Neuronal stem cell (in vitro differentiated cells): ENCODE measurements around the gene ADIPOR2.
A peak's percentile ranks its signal among the peaks of the same experiment; 100 is the strongest.

Experiments
- DNase-seq: peaks from one replicate; pipeline ENCODE4 v3.0.0-alpha.2; 2013; ENCODE audit warnings: low spot score
- H2AFZ ChIP-seq: one replicate; pipeline ENCODE4 v1.6.1; 2013; ENCODE audit warnings: mild to moderate bottlenecking, low read length, inconsistent platforms
- H2AK5ac ChIP-seq: 2 replicates; pipeline ENCODE4 v1.6.1; 2013; ENCODE audit warnings: low read depth, mild to moderate bottlenecking, inconsistent platforms, low read length, moderate library complexity, mixed read lengths
- H2BK120ac ChIP-seq: 2 replicates; pipeline ENCODE4 v1.6.1; 2013; ENCODE audit warnings: low read depth, mild to moderate bottlenecking, inconsistent platforms, low read length, moderate library complexity, mixed read lengths
- H2BK12ac ChIP-seq: one replicate; pipeline ENCODE4 v1.6.1; 2013; ENCODE audit warnings: low read length, inconsistent platforms
- H2BK15ac ChIP-seq: 2 replicates; pipeline ENCODE4 v1.6.1; 2013; ENCODE audit warnings: mild to moderate bottlenecking, low read length, inconsistent platforms, mixed read lengths
- H2BK5ac ChIP-seq: one replicate; pipeline ENCODE4 v1.6.1; 2013; ENCODE audit warnings: inconsistent platforms, mild to moderate bottlenecking, low read length, moderate library complexity
- H3K14ac ChIP-seq: one replicate; pipeline ENCODE4 v1.6.1; 2013; ENCODE audit warnings: low read length, inconsistent platforms
- H3K18ac ChIP-seq: 2 replicates; pipeline ENCODE4 v1.6.1; 2013; ENCODE audit warnings: low read length, inconsistent platforms
- H3K23ac ChIP-seq: 2 replicates; pipeline ENCODE4 v1.6.1; 2013; ENCODE audit warnings: low read depth, mild to moderate bottlenecking, mixed read lengths, low read length, inconsistent platforms; ENCODE audit not compliant: poor library complexity
- H3K27ac ChIP-seq: replicated peaks from 3 replicates; pipeline ENCODE4 v1.5.1; 2013; ENCODE audit warnings: low read length, inconsistent platforms
- H3K27me3 ChIP-seq, 3 experiments: 2 replicates each; pipeline ENCODE4 v1.6.1; 2013; ENCODE audit warnings: low read length in 3 of 3, mild to moderate bottlenecking in 2 of 3, inconsistent platforms in 1 of 3, low read depth in 1 of 3, mixed read lengths in 1 of 3, moderate library complexity in 1 of 3; ENCODE audit not compliant: control insufficient read depth in 3 of 3, insufficient read depth in 3 of 3
- H3K36me3 ChIP-seq, 2 donors: replicated peaks in 1 of 2; 2 replicates each; pipeline ENCODE4 v1.6.1; 2013; ENCODE audit warnings: low read length in 2 of 2; ENCODE audit not compliant: control insufficient read depth in 2 of 2, insufficient read depth in 2 of 2
- H3K4ac ChIP-seq: 2 replicates; pipeline ENCODE4 v1.6.1; 2013; ENCODE audit warnings: inconsistent platforms, mild to moderate bottlenecking, low read length, moderate library complexity
- H3K4me1 ChIP-seq, 2 donors: 1 replicate in 1 of 2; 2 replicates in 1 of 2; pipeline ENCODE4 v1.6.1; 2013; ENCODE audit warnings: low read length in 2 of 2, low read depth in 1 of 2; ENCODE audit not compliant: control insufficient read depth in 2 of 2, insufficient read depth in 1 of 2
- H3K4me2 ChIP-seq: one replicate; pipeline ENCODE4 v1.6.1; 2013; ENCODE audit warnings: mild to moderate bottlenecking, low read length, inconsistent platforms; ENCODE audit not compliant: insufficient read depth, poor library complexity, severe bottlenecking
- H3K4me3 ChIP-seq, 2 donors: 2 replicates each; pipeline ENCODE4 v1.5.1; 2013; ENCODE audit warnings: low read length in 2 of 2, mild to moderate bottlenecking in 2 of 2, inconsistent platforms in 1 of 2, moderate library complexity in 1 of 2
- H3K79me1 ChIP-seq: one replicate; pipeline ENCODE4 v1.6.1; 2013; ENCODE audit warnings: low read depth, mild to moderate bottlenecking, inconsistent platforms, low read length, moderate library complexity
- H3K9ac ChIP-seq: one replicate; pipeline ENCODE4 v1.6.1; 2013; ENCODE audit warnings: mild to moderate bottlenecking, low read depth, low read length, inconsistent platforms; ENCODE audit not compliant: poor library complexity
- H3K9me3 ChIP-seq, 2 donors: replicated peaks in 1 of 2; 2 replicates each; pipeline versions ENCODE3 to v1.6.1; 2013; ENCODE audit warnings: low read length in 2 of 2, mild to moderate bottlenecking in 2 of 2, inconsistent platforms in 1 of 2, low read depth in 1 of 2, mixed read lengths in 1 of 2, moderate library complexity in 1 of 2; ENCODE audit not compliant: control insufficient read depth in 2 of 2, insufficient read depth in 1 of 2
- H4K8ac ChIP-seq: one replicate; pipeline ENCODE4 v1.6.1; 2013; ENCODE audit warnings: low read depth, mild to moderate bottlenecking, inconsistent platforms, low read length, moderate library complexity
- H4K91ac ChIP-seq: one replicate; pipeline ENCODE4 v1.6.1; 2013; ENCODE audit warnings: low read length, low read depth, mild to moderate bottlenecking, inconsistent platforms; ENCODE audit not compliant: poor library complexity
- WGBS, 2 donors: extraction: QIAGEN DNeasy Blood & Tissue Kit; methylation state at CpG; one replicate each; pipeline ENCODE4 v1.1.7; 2013; ENCODE audit warnings: missing lambda C conversion rate in 2 of 2, mixed read lengths in 1 of 2; ENCODE audit not compliant: insufficient read length in 2 of 2, insufficient replicate concordance in 1 of 2; ENCODE audit errors: extremely low coverage in 2 of 2; 5-methylcytosine and 5-hydroxymethylcytosine counted together

Gene ADIPOR2

DNA sequence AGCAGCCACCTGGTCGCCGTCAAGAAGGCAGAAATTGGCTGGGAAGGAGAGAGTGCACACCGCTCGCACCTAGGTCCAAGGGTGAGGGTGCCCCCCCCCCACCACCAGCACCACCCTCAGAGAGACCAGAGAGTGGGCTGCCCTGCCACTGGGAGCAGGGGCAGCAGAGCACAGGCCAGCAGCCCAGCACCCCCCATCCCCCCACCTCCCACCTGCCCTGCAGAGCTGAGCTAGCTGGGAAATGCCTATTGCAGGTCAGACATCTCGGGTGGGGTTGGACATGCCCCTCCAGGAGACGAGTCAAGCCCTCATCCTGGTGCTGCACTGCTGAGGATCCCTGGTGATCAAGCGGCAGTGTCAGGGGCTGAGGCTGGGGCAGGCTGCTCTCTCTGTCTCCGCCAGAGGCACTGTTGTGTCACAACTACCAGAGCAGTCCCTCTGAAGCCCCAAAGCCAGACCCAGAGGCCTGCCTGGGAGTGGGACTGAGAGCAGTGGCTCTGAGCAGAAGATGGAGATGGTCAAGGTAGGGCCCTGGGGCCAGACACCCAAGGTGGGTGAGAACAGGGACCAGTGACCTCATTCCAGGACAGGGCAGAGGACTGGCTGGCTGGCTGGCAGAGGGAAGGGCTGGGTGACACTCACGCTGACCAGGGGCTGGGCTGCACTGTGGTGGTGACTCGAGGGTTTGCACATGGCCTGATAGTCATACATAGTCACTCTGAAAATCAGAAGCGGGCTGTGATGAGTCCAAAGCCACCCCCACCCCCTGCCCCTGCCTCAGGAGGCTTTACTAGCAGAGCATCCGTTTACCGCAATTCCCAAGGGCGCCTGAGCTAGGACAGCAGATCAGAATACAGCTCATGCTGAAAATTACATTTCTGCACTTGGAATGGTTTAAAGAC, 109.8 kb downstream of the ADIPOR2 start:
- H2AK5ac ChIP-seq = peak overlapping the region; percentile 98
- peak overlapping the region; percentile 38 for H3K14ac ChIP-seq
- peaks cover 2% of the 10 kb centered on the region for H3K79me1 ChIP-seq
- H3K4me3 ChIP-seq = no peak overlapping the region
- H3K27me3 ChIP-seq = peaks cover 0 to 12% (median 2%) of the 10 kb centered on the region in 3 experiments
- H3K18ac ChIP-seq = peak overlapping the region; percentile 78
- H3K9ac ChIP-seq = peak overlapping the region; percentile 60
- no CpG with 5 or more reads among the region's 14 CpGs for WGBS, 2 donors
- H3K27ac ChIP-seq = no peak overlapping the region
- H3K23ac ChIP-seq = peak overlapping the region; percentile 48
- H3K4me1 ChIP-seq = peaks cover 5 to 8% of the 10 kb centered on the region in 2 donors
- peak overlapping the region; percentile 61 for H2AFZ ChIP-seq
- H3K4ac ChIP-seq = peak overlapping the region; percentile 53
- no peak overlapping the region for H3K4me2 ChIP-seq
- peak overlapping the region; percentile 78 for H2BK15ac ChIP-seq
- H2BK12ac ChIP-seq = peak overlapping the region; percentile 73
- no peak overlapping the region for H2BK120ac ChIP-seq
- H4K91ac ChIP-seq = peak overlapping the region; percentile 53
- H3K9me3 ChIP-seq = no peaks in the 10 kb centered on the region
- peak overlapping the region; percentile 65 for H4K8ac ChIP-seq
- H2BK5ac ChIP-seq = peak overlapping the region; percentile 73
- no peaks in the 10 kb centered on the region for H3K36me3 ChIP-seq
- peak; percentile 45 for DNase-seq

DNA sequence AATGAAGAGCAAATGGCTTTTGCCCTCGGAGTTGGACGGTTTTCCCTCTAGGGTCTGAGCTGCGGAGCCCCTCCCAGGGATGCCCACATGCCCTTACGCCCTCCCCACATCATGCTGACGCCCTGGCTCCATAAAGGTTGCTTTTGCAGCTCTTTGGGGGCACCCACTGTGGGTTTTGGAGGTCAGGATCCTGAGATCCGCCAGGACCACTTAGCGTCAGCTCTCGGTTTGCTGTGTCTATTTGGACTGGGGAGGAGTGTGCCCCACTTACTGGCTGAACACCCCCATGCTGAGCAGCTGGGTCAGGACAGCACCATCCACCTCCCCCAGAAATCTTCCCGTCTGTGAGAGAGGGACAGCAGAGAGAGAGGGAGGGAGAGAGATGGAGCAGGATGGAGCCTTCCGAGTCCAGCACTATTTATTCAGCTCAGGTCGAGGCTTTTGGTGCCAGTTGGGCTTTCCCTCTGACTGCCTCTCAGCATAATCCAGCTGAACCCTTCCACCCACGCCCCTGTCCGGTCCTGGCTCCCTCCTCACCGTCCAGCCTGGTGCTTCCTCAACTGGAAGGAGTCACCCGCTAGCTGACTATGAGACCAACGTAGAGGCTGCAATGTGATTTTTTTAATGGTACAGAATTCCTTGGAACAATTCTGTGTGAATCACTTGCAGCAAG, 110.6 kb downstream of the ADIPOR2 start:
- peak overlapping the region; percentile 98 for H2AK5ac ChIP-seq
- peak overlapping the region; percentile 40 for H3K9ac ChIP-seq
- no peak overlapping the region for H3K23ac ChIP-seq
- H3K4me3 ChIP-seq = no peak overlapping the region
- peaks cover 2% of the 10 kb centered on the region for H3K79me1 ChIP-seq
- no peak for DNase-seq
- no peak overlapping the region for H3K4me2 ChIP-seq
- no peak overlapping the region for H3K27ac ChIP-seq
- peaks cover 0 to 9% (median 2%) of the 10 kb centered on the region in 3 experiments for H3K27me3 ChIP-seq
- H2BK5ac ChIP-seq = no peak overlapping the region
- H4K8ac ChIP-seq = peak overlapping the region; percentile 65
- no peak overlapping the region for H2BK12ac ChIP-seq
- no peak overlapping the region for H3K4ac ChIP-seq
- peak overlapping the region; percentile 78 for H2BK15ac ChIP-seq
- H3K36me3 ChIP-seq = no peaks in the 10 kb centered on the region
- H3K4me1 ChIP-seq = peaks cover 2 to 3% of the 10 kb centered on the region in 2 donors
- no peak overlapping the region for H2AFZ ChIP-seq
- no peak overlapping the region for H3K14ac ChIP-seq
- WGBS, 2 donors = no CpG with 5 or more reads among the region's 16 CpGs
- H3K18ac ChIP-seq = no peak overlapping the region
- H4K91ac ChIP-seq = no peak overlapping the region
- H2BK120ac ChIP-seq = no peak overlapping the region
- H3K9me3 ChIP-seq = no peaks in the 10 kb centered on the region

DNA sequence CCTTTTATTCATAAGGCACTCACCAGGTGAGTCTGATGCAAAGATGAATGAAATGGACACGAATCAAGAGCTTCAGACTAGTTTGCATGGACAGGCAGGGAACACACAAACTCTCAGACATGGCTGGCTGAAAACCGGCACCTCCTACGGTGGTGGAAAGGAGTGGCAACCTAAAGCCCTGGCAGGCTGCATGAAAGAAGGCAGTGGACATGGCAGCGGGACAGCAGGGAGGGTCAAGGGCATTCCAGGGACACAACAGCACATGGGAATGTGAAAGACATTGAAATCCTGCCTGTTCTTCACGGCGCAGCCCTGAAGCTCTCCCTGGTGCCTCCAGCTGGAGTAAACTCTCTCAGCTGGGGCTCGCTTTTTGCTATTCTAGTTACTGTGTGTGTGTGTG, 112.9 kb downstream of the ADIPOR2 start:
- H3K23ac ChIP-seq = peak overlapping the region; percentile 32
- H3K36me3 ChIP-seq = no peaks in the 10 kb centered on the region
- no peak overlapping the region for H2BK5ac ChIP-seq
- H3K27me3 ChIP-seq = no peaks in the 10 kb centered on the region
- no CpG with 5 or more reads among the region's 7 CpGs for WGBS, 2 donors
- H3K14ac ChIP-seq = no peak overlapping the region
- H3K9ac ChIP-seq = no peak overlapping the region
- peaks cover 2% of the 10 kb centered on the region for H3K79me1 ChIP-seq
- H3K4me1 ChIP-seq = peaks cover 2 to 3% of the 10 kb centered on the region in 2 donors
- H3K9me3 ChIP-seq = no peaks in the 10 kb centered on the region
- peak overlapping the region; percentile 72 for H2AK5ac ChIP-seq
- H4K8ac ChIP-seq = no peak overlapping the region
- H3K4me2 ChIP-seq = no peak overlapping the region
- no peak overlapping the region for H4K91ac ChIP-seq
- H3K4me3 ChIP-seq = peak overlapping the region in 1 of 2 donors; percentile 29
- H3K18ac ChIP-seq = peak overlapping the region; percentile 19
- H2BK120ac ChIP-seq = no peak overlapping the region
- no peak overlapping the region for H3K27ac ChIP-seq
- peak overlapping the region; percentile 91 for H2AFZ ChIP-seq
- DNase-seq = no peak
- H2BK15ac ChIP-seq = no peak overlapping the region
- H3K4ac ChIP-seq = no peak overlapping the region
- no peak overlapping the region for H2BK12ac ChIP-seq
